ENCODE data around the gene CWH43.

- no peak for TF ChIP-seq POLR2A (IDR thresholded peaks at IDR 0.05)
- no peak for TF ChIP-seq CTCF (IDR thresholded peaks at IDR 0.05)
- TF ChIP-seq EP300 (IDR thresholded peaks at IDR 0.05), result no peak
Measured at GRCh38 chr4:48976041-48976440, 10.0 kb upstream of the CWH43 start.
